SK-N-MC (cell line): ENCODE results near the gene TRMU.

Experiments
- EZH2 ChIP-seq: fragments of 200-600 bp; sonication (generic); IDR thresholded peaks from one replicate; pipeline ENCODE4 v1.6.1; 2017; ENCODE audit warnings: antibody characterized with exemption
- FOXP2 ChIP-seq: optimal IDR thresholded peaks from 2 replicates; pipeline ENCODE3; 2011; ENCODE audit warnings: mild to moderate bottlenecking, moderate library complexity; ENCODE audit not compliant: insufficient read depth; ENCODE audit errors: extremely low read length, control extremely low read depth
- POLR2AphosphoS5 ChIP-seq: IDR thresholded peaks from 2 replicates; pipeline ENCODE4 v1.6.1; 2012; ENCODE audit warnings: mild to moderate bottlenecking, low read depth, low read length, borderline replicate concordance

GRCh38 chr22:46337870-46338269 lies 2.4 kb downstream of the TRMU start:
- TF ChIP-seq POLR2AphosphoS5 = no peak
- TF ChIP-seq EZH2 = no peak
- TF ChIP-seq FOXP2 = no peak
